Right lobe of liver (tissue), 4 donors: ENCODE results near the gene RERE.
A peak's percentile ranks its signal among the peaks of the same experiment; 100 is the strongest.

Experiments used
- CTCF ChIP-seq, 4 donors: fragments of 200-600 bp in 3 of 4; fragments of 450-650 bp in 1 of 4; IDR thresholded peaks; one replicate each; pipeline versions ENCODE4 v1.5.1 to v1.8.0; 2016 to 2022; ENCODE audit warnings: antibody characterized with exemption in 4 of 4, mild to moderate bottlenecking in 2 of 4
- POLR2A ChIP-seq: fragments of 450-650 bp; IDR thresholded peaks from one replicate; pipeline ENCODE4 v1.6.1; 2017; ENCODE audit warnings: antibody characterized with exemption, mild to moderate bottlenecking
- donor health status: DM: no; HTN: no; CAD: no.
- donor health status: DM: no; HTN: no; CAD: no.
- donor health status: DM: no; HTN: yes; CAD: no.

- TF ChIP-seq CTCF (IDR thresholded peaks at IDR 0.05) (peak; percentile 38 to 54 (median 46)), POLR2A (no peak)
Measured at GRCh38 chr1:8351693-8352470, 465.6 kb downstream of the RERE start.
